Stimulated activated naive B cell treated with anti-CD40 and anti-IgM and Interleukin-4, amounts not matched to agents 10 μg/mL and 1 μg/mL and 100 μg/mL, for 72 hours (primary cell): Measurements from ENCODE around the gene RMI2.

Source experiments
- ATAC-seq, 2 donors: fragments of 150-1000 bp; cut with Tn5 transposase; replicated peaks; 2 replicates each; pipeline ENCODE4 v1.10.0; 2021; ENCODE audit warnings: moderate library complexity in 1 of 2
- DNase-seq: peaks from one replicate; pipeline ENCODE4 v3.0.0; 2021
- H3K27ac Mint-ChIP-seq: one replicate; pipeline ENCODE4 v1.8.0; 2022; ENCODE audit warnings: mild to moderate bottlenecking, mixed read lengths
- H3K27me3 Mint-ChIP-seq, 2 donors: one replicate each; pipeline ENCODE4 v1.8.0; 2022; ENCODE audit warnings: mixed read lengths in 2 of 2
- H3K36me3 Mint-ChIP-seq, 2 donors: one replicate each; pipeline ENCODE4 v1.8.0; 2022; ENCODE audit warnings: mixed read lengths in 2 of 2, mild to moderate bottlenecking in 1 of 2
- H3K4me1 Mint-ChIP-seq, 2 donors: one replicate each; pipeline ENCODE4 v1.8.0; 2022; ENCODE audit warnings: mixed read lengths in 2 of 2, mild to moderate bottlenecking in 1 of 2
- H3K4me3 Mint-ChIP-seq, 2 donors: one replicate each; pipeline ENCODE4 v1.8.0; 2022; ENCODE audit warnings: mild to moderate bottlenecking in 2 of 2, mixed read lengths in 2 of 2, moderate library complexity in 1 of 2
- H3K9me3 Mint-ChIP-seq, 2 donors: one replicate each; pipeline ENCODE4 v1.8.0; 2022; ENCODE audit warnings: mixed read lengths in 2 of 2, mild to moderate bottlenecking in 1 of 2

Gene RMI2

DNA sequence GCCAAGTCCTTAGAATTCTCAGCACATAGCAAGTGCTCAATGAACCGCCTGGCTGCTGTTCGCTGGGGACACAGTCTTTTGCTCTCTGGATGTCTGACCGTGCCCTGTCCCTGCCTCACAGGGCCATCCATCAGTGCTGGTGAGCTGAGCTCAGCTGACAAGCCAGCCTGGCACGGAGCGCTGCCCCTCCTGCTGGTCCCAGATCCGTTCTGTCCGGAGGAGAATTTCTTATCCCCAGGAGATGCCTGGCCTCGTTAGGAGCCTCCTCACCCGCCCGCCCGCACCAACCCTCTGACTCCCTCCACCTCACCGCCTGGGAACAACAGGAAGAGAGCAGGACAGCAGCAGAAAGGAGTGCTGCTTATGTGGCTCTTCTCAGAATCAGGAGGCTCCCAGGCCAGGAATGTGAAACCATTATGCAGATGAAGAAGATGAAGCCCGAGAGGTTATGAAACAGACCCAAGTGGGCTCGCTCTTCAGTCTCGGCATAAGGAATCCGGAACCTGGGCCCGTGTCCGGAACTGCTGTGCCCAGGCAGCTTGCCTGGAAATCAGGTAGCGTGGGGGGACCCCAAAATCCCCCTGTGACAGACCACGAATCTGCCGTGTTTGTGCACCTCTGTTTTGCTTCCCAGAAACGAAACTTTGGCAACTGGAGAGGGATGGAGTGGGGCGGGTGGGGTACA lies 28.8 kb upstream of the RMI2 start:
- ATAC-seq = no peak
- Mint-ChIP-seq H3K4me1 (peaks cover 26 to 35% of the 10 kb centered on the region in 2 donors), H3K36me3 (no peaks in the 10 kb centered on the region), H3K4me3 (no peak overlapping the region), H3K27ac (no peak overlapping the region), H3K9me3 (no peaks in the 10 kb centered on the region), H3K27me3 (no peaks in the 10 kb centered on the region)
- no peak for DNase-seq

DNA sequence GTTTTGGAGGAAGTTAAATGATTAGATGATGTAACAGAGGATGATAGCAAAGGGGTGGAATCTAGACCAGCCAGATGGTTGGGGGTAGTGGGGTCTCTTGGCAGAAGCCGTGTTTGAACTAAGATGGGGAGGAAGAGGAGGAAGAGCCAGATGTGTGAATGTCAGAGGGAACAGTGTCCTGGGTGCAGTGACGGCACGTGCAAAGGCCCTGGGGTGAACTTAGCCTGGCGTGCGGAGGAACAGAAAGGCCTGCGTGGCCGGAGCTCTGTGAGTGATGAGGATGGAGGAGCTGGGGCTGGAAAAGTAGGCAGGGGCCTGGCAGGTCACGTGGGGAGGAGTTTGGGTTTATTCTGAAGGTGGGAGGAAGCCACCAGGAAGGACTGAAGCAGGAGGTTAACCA lies 26.4 kb upstream of the RMI2 start:
- H3K36me3 Mint-ChIP-seq = no peaks in the 10 kb centered on the region
- H3K4me3 Mint-ChIP-seq = no peak overlapping the region
- no peaks in the 10 kb centered on the region for H3K9me3 Mint-ChIP-seq
- no peaks in the 10 kb centered on the region for H3K27me3 Mint-ChIP-seq
- no peak for DNase-seq
- no peak for ATAC-seq
- peaks cover 17 to 19% of the 10 kb centered on the region in 2 donors for H3K4me1 Mint-ChIP-seq
- peak overlapping the region; percentile 80 for H3K27ac Mint-ChIP-seq

DNA sequence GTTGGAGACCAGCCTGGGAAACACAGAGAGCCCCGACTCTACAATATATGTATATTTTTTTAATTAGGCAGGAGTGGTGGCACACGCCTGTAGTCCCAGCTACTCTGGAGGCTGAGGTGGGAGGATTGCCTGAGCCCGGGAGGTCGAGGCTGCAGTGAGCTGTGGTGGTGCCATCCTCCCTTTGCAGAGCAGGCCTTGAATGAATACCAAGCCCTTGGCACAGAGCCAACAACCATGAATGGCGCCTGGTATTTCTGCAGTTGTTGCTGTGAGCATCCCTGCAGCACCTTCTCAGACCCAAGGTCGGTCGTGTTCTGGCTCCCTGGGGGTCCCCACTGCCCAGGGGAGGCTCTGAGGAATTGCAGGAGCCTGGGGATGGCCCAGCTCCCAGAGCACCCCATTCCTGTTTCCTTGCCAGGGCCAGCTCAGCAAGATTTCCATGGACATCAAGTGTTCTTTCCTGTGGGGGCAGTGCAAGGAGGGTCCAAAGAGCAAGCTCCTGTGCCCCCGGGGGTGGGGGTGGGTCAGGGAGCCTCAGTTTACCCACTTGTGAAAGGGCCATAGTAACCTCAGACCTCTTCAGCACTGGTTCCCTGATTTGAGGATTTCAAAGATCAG lies 25.6 kb upstream of the RMI2 start:
- H3K27me3 Mint-ChIP-seq = no peaks in the 10 kb centered on the region
- DNase-seq (no peak), ATAC-seq (no peak)
- no peaks in the 10 kb centered on the region for H3K9me3 Mint-ChIP-seq
- peaks cover 10 to 13% of the 10 kb centered on the region in 2 donors for H3K4me1 Mint-ChIP-seq
- no peak overlapping the region for H3K27ac Mint-ChIP-seq
- no peaks in the 10 kb centered on the region for H3K36me3 Mint-ChIP-seq
- H3K4me3 Mint-ChIP-seq = no peak overlapping the region

DNA sequence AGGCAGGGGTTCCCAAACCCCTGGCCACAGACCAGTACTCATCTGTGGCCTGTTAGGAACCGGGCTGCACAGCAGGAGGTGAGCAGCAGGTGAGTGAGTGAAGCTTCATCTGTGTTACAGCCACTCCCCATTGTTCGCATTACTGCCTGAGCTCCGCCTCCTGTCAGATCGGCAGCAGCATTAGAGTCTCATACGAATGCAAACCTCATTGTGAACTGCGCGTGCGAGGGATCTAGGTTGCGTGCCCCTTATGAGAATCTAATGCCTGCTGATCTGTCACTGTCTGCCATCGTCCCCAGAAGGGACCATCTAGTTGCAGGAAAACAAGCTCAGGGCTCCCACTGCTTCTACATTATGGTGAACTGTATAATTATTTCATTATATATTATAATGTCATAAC lies 25.1 kb upstream of the RMI2 start:
- no peak overlapping the region for H3K4me3 Mint-ChIP-seq
- H3K4me1 Mint-ChIP-seq = peaks cover 11 to 17% of the 10 kb centered on the region in 2 donors
- no peak overlapping the region for H3K27ac Mint-ChIP-seq
- no peaks in the 10 kb centered on the region for H3K9me3 Mint-ChIP-seq
- DNase-seq = no peak
- no peak for ATAC-seq
- H3K27me3 Mint-ChIP-seq = no peaks in the 10 kb centered on the region
- no peaks in the 10 kb centered on the region for H3K36me3 Mint-ChIP-seq

DNA sequence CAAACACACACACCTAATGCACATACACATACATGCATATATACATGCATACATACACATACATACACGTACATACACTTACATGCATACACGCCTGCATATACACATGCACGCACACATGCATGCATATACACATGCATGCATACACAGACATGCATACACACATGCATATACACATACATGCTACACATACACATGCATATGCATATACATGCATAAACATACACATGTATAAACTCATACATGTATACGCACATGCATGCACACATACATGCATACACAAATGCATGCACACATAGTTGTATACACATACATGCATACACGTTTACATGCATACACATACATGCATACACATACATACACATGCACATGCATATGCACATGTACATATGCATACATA lies 23.6 kb upstream of the RMI2 start:
- H3K27ac Mint-ChIP-seq = no peak overlapping the region
- ATAC-seq (no peak), DNase-seq (no peak)
- peaks cover 0 to under 1% of the 10 kb centered on the region in 2 donors for H3K36me3 Mint-ChIP-seq
- H3K4me1 Mint-ChIP-seq = peaks cover 24 to 25% of the 10 kb centered on the region in 2 donors
- H3K27me3 Mint-ChIP-seq = no peaks in the 10 kb centered on the region
- no peak overlapping the region for H3K4me3 Mint-ChIP-seq
- no peaks in the 10 kb centered on the region for H3K9me3 Mint-ChIP-seq

DNA sequence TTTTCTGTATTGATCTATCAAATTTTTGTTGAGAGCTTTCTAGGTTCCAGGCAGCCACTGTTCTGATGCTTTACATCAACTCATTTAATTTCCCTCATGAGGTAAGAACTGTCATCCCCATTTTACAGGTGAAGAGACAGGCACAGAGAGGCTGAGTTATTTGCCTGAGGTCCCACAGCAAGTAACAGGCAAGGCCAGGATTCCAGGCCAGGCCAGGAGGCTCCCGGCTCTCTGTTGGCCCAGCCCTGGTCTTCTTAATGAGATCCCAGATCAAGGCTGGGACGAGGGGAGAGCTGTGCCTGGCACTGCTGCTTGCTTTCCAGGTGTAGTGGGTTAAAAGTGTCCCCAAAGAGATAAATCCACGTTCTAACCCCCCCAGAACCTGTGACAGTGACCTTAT lies 22.4 kb upstream of the RMI2 start:
- Mint-ChIP-seq H3K4me3 (no peak overlapping the region), H3K36me3 (peaks cover 4 to 7% of the 10 kb centered on the region in 2 donors), H3K27me3 (no peaks in the 10 kb centered on the region), H3K4me1 (peaks cover 35 to 36% of the 10 kb centered on the region in 2 donors), H3K27ac (no peak overlapping the region), H3K9me3 (peaks cover 3 to 4% of the 10 kb centered on the region in 2 donors)
- DNase-seq (no peak), ATAC-seq (no peak)

DNA sequence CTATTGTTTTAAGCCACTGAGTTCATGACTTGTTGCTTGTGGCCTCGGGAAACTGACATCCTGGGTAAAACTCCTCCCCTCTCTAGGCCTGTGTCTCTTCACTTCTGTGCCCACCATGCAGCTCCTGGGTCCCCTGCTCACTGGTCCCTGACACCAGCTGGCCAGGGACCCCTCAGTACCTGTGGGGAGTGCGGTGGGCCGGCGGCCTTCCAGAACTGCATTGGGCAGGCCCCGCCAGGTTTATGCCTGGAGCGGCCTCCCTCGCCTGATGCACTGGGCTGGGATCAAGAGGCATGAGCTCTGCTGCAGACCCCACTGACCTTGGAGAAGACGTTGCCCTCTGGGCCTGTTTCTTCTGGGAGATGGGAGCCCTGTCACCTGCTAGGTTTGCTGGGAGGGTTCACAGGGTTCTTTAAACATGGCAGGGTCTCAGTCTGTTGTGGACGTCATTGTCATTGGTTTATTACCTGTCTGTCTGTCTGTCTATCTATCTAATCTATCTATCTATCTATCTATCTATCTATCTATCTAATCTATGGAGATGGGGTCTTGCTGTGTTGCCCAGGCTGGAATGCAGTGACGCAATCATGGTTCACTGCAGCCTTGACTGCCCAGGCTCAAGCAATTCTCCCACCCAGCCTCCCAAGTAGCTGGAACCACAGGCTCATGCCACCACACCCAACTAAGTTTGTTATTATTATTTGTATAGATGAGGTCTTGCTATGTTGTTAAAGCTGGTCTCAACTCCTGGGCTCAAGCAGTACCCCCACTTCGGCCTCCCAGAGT lies 21.5 kb upstream of the RMI2 start:
- H3K4me3 Mint-ChIP-seq = no peak overlapping the region
- no peak overlapping the region for H3K27ac Mint-ChIP-seq
- peaks cover 3 to 4% of the 10 kb centered on the region in 2 donors for H3K9me3 Mint-ChIP-seq
- DNase-seq (no peak), ATAC-seq (no peak)
- H3K36me3 Mint-ChIP-seq = peaks cover 4 to 7% of the 10 kb centered on the region in 2 donors
- H3K27me3 Mint-ChIP-seq = no peaks in the 10 kb centered on the region
- peaks cover 41 to 45% of the 10 kb centered on the region in 2 donors for H3K4me1 Mint-ChIP-seq

DNA sequence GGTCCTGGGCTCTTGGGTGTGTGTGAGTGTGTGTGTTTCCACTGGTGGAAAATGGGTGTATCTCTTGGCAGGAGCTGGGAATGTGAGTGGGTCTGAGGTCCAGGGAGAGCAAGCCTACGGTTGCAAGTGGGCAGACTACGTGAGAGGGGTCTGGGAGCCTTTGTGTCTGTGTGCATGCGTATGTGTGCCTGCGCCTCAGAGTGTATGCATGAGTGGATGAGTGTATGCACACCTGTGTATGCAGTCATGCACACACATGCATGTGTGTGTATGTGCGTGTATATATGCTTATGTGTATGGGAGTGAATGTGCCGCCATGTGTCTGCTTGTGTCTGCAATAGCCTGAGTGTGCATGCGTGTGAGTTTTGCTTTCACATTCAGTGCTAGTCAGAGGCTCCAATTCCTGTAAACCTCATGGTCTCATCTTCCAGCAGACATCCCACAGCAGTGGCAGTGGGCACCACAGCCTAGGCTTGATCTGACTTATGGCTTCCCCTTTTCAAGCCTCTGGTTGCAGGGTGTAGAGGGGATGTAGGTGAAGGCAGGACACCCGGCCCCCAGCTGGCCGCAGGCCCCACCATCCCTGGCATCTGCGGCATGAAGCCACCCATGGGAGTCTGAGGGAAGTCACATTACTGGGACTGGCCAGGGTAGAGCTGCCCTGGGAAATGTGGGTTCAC lies 19.7 kb upstream of the RMI2 start:
- peak; percentile 46 to 50 for ATAC-seq
- Mint-ChIP-seq H3K27ac (peak overlapping the region; percentile 72), H3K27me3 (no peaks in the 10 kb centered on the region), H3K9me3 (peaks cover 3 to 4% of the 10 kb centered on the region in 2 donors), H3K4me1 (peaks cover 52 to 63% of the 10 kb centered on the region in 2 donors), H3K36me3 (peaks cover 4 to 7% of the 10 kb centered on the region in 2 donors), H3K4me3 (peak overlapping the region; percentile 23 to 26)
- DNase-seq = peak; percentile 76

DNA sequence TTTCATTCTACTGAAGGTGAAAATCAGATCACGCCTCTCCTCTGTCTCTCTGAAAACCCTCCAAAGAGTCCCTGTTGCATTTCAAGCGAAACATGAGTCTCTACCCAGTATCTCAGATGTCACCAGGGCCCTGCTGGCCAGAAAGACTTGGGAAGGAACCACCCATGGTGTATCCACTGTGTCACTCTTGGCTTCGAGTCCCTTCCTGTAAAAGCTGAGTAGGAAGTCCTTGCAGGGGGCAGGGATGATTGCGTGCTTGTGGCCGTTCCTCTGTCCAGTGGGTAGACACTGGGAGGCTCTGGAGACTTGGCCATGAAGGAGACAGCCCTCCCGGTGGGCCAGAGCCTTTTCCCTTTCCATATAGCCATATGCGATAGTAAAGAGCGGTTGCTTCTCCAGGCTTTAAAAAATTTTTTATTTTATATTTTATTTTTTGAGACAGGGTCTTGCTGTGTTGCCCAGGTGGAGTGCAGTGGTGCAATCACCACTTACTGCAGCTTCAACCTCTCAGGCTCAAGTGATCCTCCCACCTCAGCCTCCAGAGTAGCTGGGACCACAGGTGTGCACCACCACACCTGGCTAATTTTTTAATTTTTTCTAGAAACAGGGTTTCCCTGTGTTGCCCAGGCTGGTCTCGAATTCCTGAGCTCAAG lies 19.0 kb upstream of the RMI2 start:
- ATAC-seq = peak in 1 of 2 donors; percentile 10
- peak overlapping the region; percentile 23 to 26 for H3K4me3 Mint-ChIP-seq
- H3K9me3 Mint-ChIP-seq = peaks cover 3 to 4% of the 10 kb centered on the region in 2 donors

DNA sequence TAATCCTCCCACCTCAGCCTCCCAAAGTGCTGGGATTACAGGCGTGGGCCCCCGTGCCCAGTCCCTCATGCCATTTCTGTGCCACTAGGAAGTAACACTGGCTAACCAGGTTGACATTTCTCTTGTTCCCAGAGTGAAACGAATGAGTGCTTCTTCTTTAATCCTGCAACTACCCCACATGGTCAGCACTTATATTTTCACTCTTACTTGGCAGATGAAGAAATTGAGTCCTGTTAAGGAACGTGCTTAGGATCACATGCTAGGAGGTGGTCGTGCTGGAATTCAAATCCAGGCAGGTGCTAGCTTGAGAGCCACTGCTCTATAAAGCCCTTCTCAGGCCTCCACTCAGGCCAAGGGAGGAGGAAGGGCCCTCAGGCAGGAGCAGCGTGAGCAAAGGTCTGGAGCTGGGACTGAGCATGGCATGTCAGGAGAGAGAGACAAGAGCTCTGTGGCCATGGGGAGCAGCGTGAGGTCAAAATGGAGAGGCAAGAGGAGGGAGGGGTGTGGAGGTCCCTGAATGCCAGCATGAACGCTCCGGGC lies 18.5 kb upstream of the RMI2 start:
- H3K9me3 Mint-ChIP-seq = peaks cover 3 to 4% of the 10 kb centered on the region in 2 donors
- DNase-seq = no peak
- H3K4me3 Mint-ChIP-seq = peak overlapping the region; percentile 62 to 82
- ATAC-seq = no peak
- peaks cover 56 to 68% of the 10 kb centered on the region in 2 donors for H3K4me1 Mint-ChIP-seq
- no peaks in the 10 kb centered on the region for H3K27me3 Mint-ChIP-seq
- H3K27ac Mint-ChIP-seq = peak overlapping the region; percentile 93
- H3K36me3 Mint-ChIP-seq = peaks cover 4 to 7% of the 10 kb centered on the region in 2 donors

More for the DNA sequence above, 19.0 kb upstream of the RMI2 start:
- DNase-seq = no peak
- Mint-ChIP-seq H3K4me1 (peaks cover 56 to 68% of the 10 kb centered on the region in 2 donors), H3K36me3 (peaks cover 4 to 7% of the 10 kb centered on the region in 2 donors), H3K27me3 (no peaks in the 10 kb centered on the region), H3K27ac (peak overlapping the region; percentile 72)

DNA sequence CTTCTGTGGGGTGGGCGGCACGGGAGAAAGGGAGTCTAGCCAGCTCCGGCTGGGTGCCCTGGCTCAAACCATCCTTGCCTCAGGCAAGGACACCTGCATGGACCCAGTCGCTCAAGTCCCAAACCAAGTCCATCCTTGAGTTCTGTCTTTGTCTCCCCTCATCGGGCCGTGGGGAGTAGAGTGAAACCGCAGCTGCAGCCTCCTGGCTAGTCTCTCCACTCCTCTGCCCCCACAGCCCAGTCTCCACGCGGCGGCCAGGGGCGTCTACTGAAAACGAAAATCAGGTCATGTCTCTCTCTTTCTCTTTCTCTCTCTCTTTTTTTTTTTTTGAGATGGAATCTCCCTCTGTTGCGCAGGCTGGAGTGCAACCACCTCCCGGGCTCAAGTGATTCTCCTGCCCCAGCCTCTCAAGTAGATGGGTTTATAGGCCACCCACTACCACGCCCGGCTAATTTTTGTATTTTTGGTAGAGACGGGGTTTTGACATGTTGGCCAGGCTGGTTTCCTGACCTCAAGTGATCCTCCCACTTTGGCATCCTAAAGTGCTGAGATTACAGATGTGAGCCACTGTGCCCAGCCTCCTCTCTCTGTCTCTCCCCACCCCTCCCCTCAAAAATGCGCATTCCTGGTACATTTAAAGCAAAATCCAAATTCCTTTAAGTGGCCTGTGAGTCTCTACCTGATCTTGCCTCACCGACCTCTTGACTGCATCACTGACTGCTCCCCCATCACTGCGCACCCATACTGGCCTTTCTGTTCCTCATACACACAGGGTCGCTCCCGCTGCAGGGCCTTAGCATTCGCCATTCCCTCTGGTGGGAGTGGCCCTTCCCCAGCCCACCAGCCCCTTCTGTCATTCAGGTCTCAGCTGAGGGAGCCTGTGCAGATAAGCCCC lies 17.7 kb upstream of the RMI2 start:
- peaks cover 4 to 7% of the 10 kb centered on the region in 2 donors for H3K36me3 Mint-ChIP-seq
- DNase-seq (peak; percentile 73), ATAC-seq (peak; percentile 48 to 50)
- H3K4me1 Mint-ChIP-seq = peaks cover 56 to 64% of the 10 kb centered on the region in 2 donors
- H3K4me3 Mint-ChIP-seq = peak overlapping the region; percentile 62 to 82
- H3K9me3 Mint-ChIP-seq = peaks cover 3 to 4% of the 10 kb centered on the region in 2 donors
- peak overlapping the region; percentile 93 for H3K27ac Mint-ChIP-seq
- no peaks in the 10 kb centered on the region for H3K27me3 Mint-ChIP-seq

DNA sequence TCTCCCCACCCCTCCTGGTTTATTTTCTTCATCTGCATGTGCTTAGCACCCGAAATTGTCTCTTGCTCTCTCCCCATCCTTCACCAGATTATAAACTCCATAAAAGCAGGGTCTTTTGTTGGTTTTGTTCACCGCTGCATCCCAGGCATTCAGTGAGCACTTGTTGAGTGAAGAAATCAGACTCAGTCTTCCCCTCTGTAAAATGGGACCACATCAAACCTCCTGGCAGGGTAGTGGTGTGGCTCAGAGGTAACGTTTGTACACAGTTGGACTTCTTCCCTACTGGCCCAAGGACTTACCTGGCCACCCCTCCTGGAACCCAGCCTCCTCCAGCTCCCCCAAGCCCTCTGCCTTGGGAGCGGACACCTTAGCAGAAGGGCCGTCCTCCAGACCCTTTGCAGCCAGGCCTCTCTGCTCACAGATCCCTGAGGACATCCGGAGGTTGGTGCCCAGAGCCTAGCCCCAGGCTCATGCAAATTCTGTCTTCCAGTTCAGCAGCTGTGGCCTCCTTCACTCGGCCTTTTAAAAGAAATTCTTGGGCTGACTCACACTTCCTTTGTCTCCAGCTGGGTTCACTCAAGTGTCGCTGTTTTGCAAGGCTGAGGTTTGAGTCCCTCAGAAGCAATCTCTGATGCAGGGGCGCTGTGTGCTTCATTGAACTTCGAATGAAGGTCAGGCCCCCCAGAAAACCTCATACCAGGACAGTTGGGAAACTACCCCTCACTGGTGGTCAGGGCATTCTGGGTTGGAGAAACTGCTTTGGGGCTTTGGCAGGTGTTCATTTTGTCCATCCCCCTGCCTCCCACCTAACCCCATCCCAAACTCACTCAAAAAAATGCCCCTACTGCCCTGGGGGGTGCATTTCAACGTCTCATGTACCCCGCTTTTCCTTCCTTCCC lies 16.8 kb upstream of the RMI2 start:
- H3K27me3 Mint-ChIP-seq = no peaks in the 10 kb centered on the region
- peaks cover 53 to 64% of the 10 kb centered on the region in 2 donors for H3K4me1 Mint-ChIP-seq
- DNase-seq (peak; percentile 87), ATAC-seq (peak; percentile 70 to 79)
- peak overlapping the region; percentile 62 to 82 for H3K4me3 Mint-ChIP-seq
- H3K36me3 Mint-ChIP-seq = peaks cover 4 to 7% of the 10 kb centered on the region in 2 donors
- peaks cover 3 to 4% of the 10 kb centered on the region in 2 donors for H3K9me3 Mint-ChIP-seq
- H3K27ac Mint-ChIP-seq = peak overlapping the region; percentile 93
